HCT116 (cell line): ENCODE results near the gene MYO5C.

Source experiments
- CTCF ChIP-seq, 3 experiments: fragments of 200-600 bp in 1 of 3; sonication (generic) in 1 of 3; IDR thresholded peaks in 2 of 3; conservative IDR thresholded peaks in 1 of 3; 2 replicates each; pipeline ENCODE4 v1.5.1; 2012 to 2017; ENCODE audit warnings: low read depth in 2 of 3, low read length in 2 of 3, antibody characterized with exemption in 1 of 3, borderline replicate concordance in 1 of 3, control low read depth in 1 of 3, mild to moderate bottlenecking in 1 of 3, mixed read lengths in 1 of 3, mixed run types in 1 of 3, moderate library complexity in 1 of 3; ENCODE audit not compliant: insufficient read depth in 1 of 3
- EGR1 ChIP-seq: IDR thresholded peaks from 2 replicates; pipeline ENCODE4 v1.6.1; 2012; ENCODE audit warnings: low read depth
- ELF1 ChIP-seq: IDR thresholded peaks from 2 replicates; pipeline ENCODE4 v1.6.1; 2012; ENCODE audit warnings: low read depth, borderline replicate concordance
- EZH2phosphoT487 ChIP-seq: fragments of 200-600 bp; IDR thresholded peaks from 2 replicates; pipeline ENCODE4 v1.6.1; 2018; ENCODE audit warnings: antibody characterized with exemption, borderline replicate concordance
- MAX ChIP-seq: IDR thresholded peaks from 2 replicates; pipeline ENCODE4 v1.6.1; 2012
- POLR2A ChIP-seq: IDR thresholded peaks from 2 replicates; pipeline ENCODE4 v1.7.0; 2011; ENCODE audit warnings: borderline replicate concordance; ENCODE audit not compliant: insufficient read depth, insufficient read length; ENCODE audit errors: extremely low read depth
- RAD21 ChIP-seq: IDR thresholded peaks from 2 replicates; pipeline ENCODE4 v1.6.1; 2012; ENCODE audit warnings: low read depth, mild to moderate bottlenecking
- SP1 ChIP-seq: IDR thresholded peaks from 2 replicates; pipeline ENCODE4 v1.6.1; 2012; ENCODE audit warnings: low read depth
- YY1 ChIP-seq: IDR thresholded peaks from 2 replicates; pipeline ENCODE4 v1.6.1; 2011; ENCODE audit warnings: low read length, low read depth, moderate library complexity, mild to moderate bottlenecking; ENCODE audit not compliant: insufficient replicate concordance; ENCODE audit errors: extremely low read depth

- TF ChIP-seq POLR2A (no peak), CTCF (IDR thresholded peaks at IDR 0.05 in 2 of 3, conservative IDR thresholded peaks at IDR 0.05 in 1 of 3; ENCODE audit: borderline replicate concordance in 1 of 3, insufficient read depth in 1 of 3, low read depth in 2 of 3, low read length in 2 of 3) (no peak), MAX (no peak), SP1 (no peak), EZH2phosphoT487 (no peak), ELF1 (no peak), RAD21 (no peak), EGR1 (no peak), YY1 (no peak)
Measured at GRCh38 chr15:52257734-52258062, 37.9 kb downstream of the MYO5C start.
